Thyroid gland (tissue), 4 donors: Measurements from ENCODE around the gene IFT43. TPM values are rescaled to one million over a fixed set of nuclear protein-coding genes. Genes with fewer than 3 reads are reported as not detected.

Source experiments
- DNase-seq, 2 donors: peaks; one replicate each; pipeline ENCODE4 v3.0.0-alpha.2; 2019
- H3K27ac ChIP-seq, 3 donors: fragments of 200-600 bp; sonication (generic); 1 replicate in 2 of 3; 2 replicates in 1 of 3; pipeline ENCODE4 v1.5.1; 2016 to 2019; ENCODE audit warnings: mild to moderate bottlenecking in 1 of 3, moderate library complexity in 1 of 3
- H3K27me3 ChIP-seq: fragments of 200-600 bp; sonication (generic); one replicate; pipeline ENCODE4 v1.5.1; 2019
- H3K36me3 ChIP-seq, 2 donors: fragments of 200-600 bp; sonication (generic); one replicate each; pipeline ENCODE4 v1.5.1; 2016 to 2019
- H3K4me1 ChIP-seq, 2 donors: fragments of 200-600 bp; sonication (generic); one replicate each; pipeline ENCODE4 v1.5.1; 2017 to 2019
- H3K4me3 ChIP-seq, 3 donors: fragments of 200-600 bp; sonication (generic); replicated peaks in 1 of 3; 1 replicate in 2 of 3; 2 replicates in 1 of 3; pipeline ENCODE4 v1.5.1; 2016; ENCODE audit warnings: mild to moderate bottlenecking in 1 of 3
- H3K9me3 ChIP-seq: fragments of 200-600 bp; sonication (generic); one replicate; pipeline ENCODE4 v1.5.1; 2017
- CTCF ChIP-seq, 6 experiments: fragments of 200-600 bp in 3 of 6; fragments of 450-650 bp in 3 of 6; sonication (generic) in 3 of 6; IDR thresholded peaks; one replicate each; pipeline ENCODE4 v1.5.1; 2016 to 2019; ENCODE audit warnings: antibody characterized with exemption in 6 of 6, mild to moderate bottlenecking in 2 of 6, inconsistent platforms in 1 of 6, moderate library complexity in 1 of 6
- POLR2A ChIP-seq, 2 donors: fragments of 450-650 bp; IDR thresholded peaks; one replicate each; pipeline ENCODE4 v1.6.1; 2017; ENCODE audit warnings: antibody characterized with exemption in 2 of 2, mild to moderate bottlenecking in 2 of 2, moderate library complexity in 1 of 2
- WGBS, 2 donors: methylation state at CpG; one replicate each; pipeline ENCODE4 v1.1.5; 2017; 5-methylcytosine and 5-hydroxymethylcytosine counted together
- intact Hi-C: fragments of 100-400 bp; cut with DNase I; formaldehyde crosslinking; loops from one replicate; pipeline ENCODE4 v1.15.1; 2023
- total RNA-seq, 4 donors: library from RNA; depleted of rRNA; stranded (reverse); fragments of >200 nt; gene quantifications; one replicate each; pipeline ENCODE4 v1.2.3, GENCODE V29; 2016

IFT43 gene
- total RNA-seq, 4 donors from 2014 or later = 39.0 to 59.8 (median 52.4) TPM

DNA sequence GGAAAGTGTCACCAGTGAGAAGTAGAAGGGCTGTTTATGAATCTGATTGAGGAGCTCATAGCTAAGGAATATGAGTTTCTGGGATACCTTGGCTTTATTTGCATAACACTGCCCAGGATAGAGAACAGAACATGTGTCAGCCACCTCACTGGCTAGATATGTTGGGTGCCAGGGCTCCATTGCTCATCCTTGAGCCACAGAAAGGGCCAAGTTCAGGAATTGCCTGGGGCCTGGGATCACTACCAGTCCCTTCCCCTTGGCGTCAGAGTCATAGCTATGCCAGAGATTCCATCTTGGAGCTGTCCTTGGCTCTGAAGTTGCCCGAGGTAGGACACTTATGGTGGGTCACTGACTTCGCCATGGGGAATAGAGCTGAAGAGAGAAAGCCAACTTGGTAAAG is 49.0 kb downstream of the IFT43 start:
- H3K4me3 ChIP-seq = no peak overlapping the region
- no peaks in the 10 kb centered on the region for H3K27me3 ChIP-seq
- DNase-seq = no peak
- H3K4me1 ChIP-seq = no peaks in the 10 kb centered on the region
- no peak overlapping the region for H3K27ac ChIP-seq
- TF ChIP-seq CTCF (IDR thresholded peaks at IDR 0.05) = no peak
- WGBS, 2 donors = 90 to 96% methylated on average over 3 of the region's 3 CpGs
- H3K9me3 ChIP-seq = no peaks in the 10 kb centered on the region
- intact Hi-C loops = no loop called here
- H3K36me3 ChIP-seq = no peaks in the 10 kb centered on the region

- no peak for DNase-seq
- no peak for TF ChIP-seq CTCF (IDR thresholded peaks at IDR 0.05)
- no peak for TF ChIP-seq POLR2A (IDR thresholded peaks at IDR 0.05)
- Histone ChIP-seq H3K27me3 (no peaks in the 10 kb centered on the region), H3K4me1 (no peaks in the 10 kb centered on the region), H3K4me3 (no peak overlapping the region), H3K27ac (no peak overlapping the region), H3K9me3 (no peaks in the 10 kb centered on the region), H3K36me3 (peaks cover 0 to 3% of the 10 kb centered on the region in 2 donors)
- WGBS, 2 donors = 90 to 96% methylated on average over 3 of the region's 3 CpGs
- intact Hi-C loops = loop anchor here (10.0 kb wide), 1 partner anchor 314 kb away; no protein-coding TSS in a partner anchor
Measured at GRCh38 chr14:76040704-76041103, 55.1 kb downstream of the IFT43 start.

GRCh38 chr14:76045773-76046172 is 60.2 kb downstream of the IFT43 start:
- Histone ChIP-seq H3K4me3 (no peak overlapping the region), H3K4me1 (no peaks in the 10 kb centered on the region), H3K27ac (no peak overlapping the region), H3K9me3 (no peaks in the 10 kb centered on the region), H3K36me3 (peaks cover 0 to 3% of the 10 kb centered on the region in 2 donors), H3K27me3 (no peaks in the 10 kb centered on the region)
- intact Hi-C loops = loop anchor here (10.0 kb wide), 1 partner anchor 309 kb away; no protein-coding TSS in a partner anchor
- TF ChIP-seq POLR2A (IDR thresholded peaks at IDR 0.05) (no peak), CTCF (IDR thresholded peaks at IDR 0.05) (no peak)
- DNase-seq = no peak
- 83 to 86% methylated on average over 3 of the region's 3 CpGs for WGBS, 2 donors

- Histone ChIP-seq H3K36me3 (no peaks in the 10 kb centered on the region), H3K27me3 (no peaks in the 10 kb centered on the region), H3K4me1 (no peaks in the 10 kb centered on the region), H3K9me3 (no peaks in the 10 kb centered on the region), H3K27ac (no peak overlapping the region), H3K4me3 (no peak overlapping the region)
- no peak for DNase-seq
- TF ChIP-seq POLR2A (IDR thresholded peaks at IDR 0.05) (no peak), CTCF (IDR thresholded peaks at IDR 0.05) (no peak)
- intact Hi-C loops = loop anchor here (5.0 kb wide), 1 partner anchor 597 kb away; no protein-coding TSS in a partner anchor
- 83 to 88% methylated on average over 4 of the region's 4 CpGs for WGBS, 2 donors
Measured at GRCh38 chr14:76050250-76050649, 64.7 kb downstream of the IFT43 start.

DNA sequence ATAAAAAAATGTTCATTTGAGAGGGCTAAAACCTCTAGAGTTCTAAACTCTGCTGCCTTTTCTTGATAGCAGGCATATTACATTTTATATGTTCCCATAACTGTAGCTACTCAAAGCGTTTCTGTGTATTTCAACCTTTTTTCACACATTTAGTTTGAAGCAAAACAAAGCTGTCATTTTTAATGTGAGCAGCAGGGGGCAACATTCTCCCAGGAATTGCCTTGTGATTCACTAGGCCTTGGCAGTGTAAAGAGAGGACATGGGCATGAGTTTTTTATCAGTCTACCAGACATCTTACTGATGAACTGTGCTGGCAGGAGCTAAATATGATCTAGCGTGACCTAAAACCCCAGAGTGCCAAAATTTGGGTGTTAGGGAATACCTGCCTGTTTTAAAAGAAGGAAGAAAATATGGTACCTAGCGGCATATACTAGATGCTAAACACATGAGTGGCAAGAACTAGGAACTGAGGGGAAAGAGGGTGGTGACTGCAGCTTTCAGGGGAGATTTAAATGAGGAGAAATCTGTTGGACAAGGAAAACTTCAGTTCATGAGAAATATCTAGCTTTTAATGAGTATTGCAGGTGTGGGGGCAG is 65.3 kb downstream of the IFT43 start:
- DNase-seq = peak; percentile 25 to 51
- H3K36me3 ChIP-seq = no peaks in the 10 kb centered on the region
- H3K27ac ChIP-seq = no peak overlapping the region
- WGBS, 2 donors = 45 to 58% methylated on average over 3 of the region's 3 CpGs
- H3K27me3 ChIP-seq = no peaks in the 10 kb centered on the region
- no peak overlapping the region for H3K4me3 ChIP-seq
- no peak for TF ChIP-seq POLR2A (IDR thresholded peaks at IDR 0.05)
- TF ChIP-seq CTCF (IDR thresholded peaks at IDR 0.05) = peak; percentile 44 to 79 (median 59)
- intact Hi-C loops = loop anchor here (5.0 kb wide), 1 partner anchor 596 kb away; no protein-coding TSS in a partner anchor
- no peaks in the 10 kb centered on the region for H3K9me3 ChIP-seq
- no peaks in the 10 kb centered on the region for H3K4me1 ChIP-seq
